Mucosa of rectum (tissue), 2 donors: ENCODE data around the gene PHLPP1.

Experiments used
- H3K27ac ChIP-seq, 2 donors: one replicate each; pipeline ENCODE4 v1.7.0; 2013; ENCODE audit warnings: inconsistent platforms in 2 of 2, low read depth in 2 of 2, low read length in 2 of 2
- H3K27me3 ChIP-seq, 2 donors: one replicate each; pipeline ENCODE4 v1.7.0; 2013; ENCODE audit warnings: low read length in 2 of 2; ENCODE audit not compliant: control insufficient read depth in 2 of 2, insufficient read depth in 2 of 2
- H3K36me3 ChIP-seq, 2 donors: one replicate each; pipeline ENCODE4 v1.7.0; 2013; ENCODE audit warnings: low read length in 2 of 2; ENCODE audit not compliant: control insufficient read depth in 2 of 2, insufficient read depth in 2 of 2
- H3K4me1 ChIP-seq, 2 donors: one replicate each; pipeline ENCODE4 v1.7.0; 2013; ENCODE audit warnings: low read length in 2 of 2, mild to moderate bottlenecking in 1 of 2; ENCODE audit not compliant: control insufficient read depth in 2 of 2, insufficient read depth in 2 of 2
- H3K4me3 ChIP-seq, 2 donors: one replicate each; pipeline ENCODE4 v1.7.0; 2013; ENCODE audit warnings: low read length in 2 of 2
- H3K9ac ChIP-seq, 2 donors: one replicate each; pipeline ENCODE4 v1.7.0; 2013; ENCODE audit warnings: low read length in 2 of 2, low read depth in 1 of 2, mild to moderate bottlenecking in 1 of 2
- H3K9me3 ChIP-seq, 2 donors: one replicate each; pipeline ENCODE4 v1.7.0; 2013; ENCODE audit warnings: low read length in 2 of 2; ENCODE audit not compliant: control insufficient read depth in 2 of 2
- donor health status: healthy.
- donor health status: Normal muscosa, but diverticular disease.

PHLPP1 gene

DNA sequence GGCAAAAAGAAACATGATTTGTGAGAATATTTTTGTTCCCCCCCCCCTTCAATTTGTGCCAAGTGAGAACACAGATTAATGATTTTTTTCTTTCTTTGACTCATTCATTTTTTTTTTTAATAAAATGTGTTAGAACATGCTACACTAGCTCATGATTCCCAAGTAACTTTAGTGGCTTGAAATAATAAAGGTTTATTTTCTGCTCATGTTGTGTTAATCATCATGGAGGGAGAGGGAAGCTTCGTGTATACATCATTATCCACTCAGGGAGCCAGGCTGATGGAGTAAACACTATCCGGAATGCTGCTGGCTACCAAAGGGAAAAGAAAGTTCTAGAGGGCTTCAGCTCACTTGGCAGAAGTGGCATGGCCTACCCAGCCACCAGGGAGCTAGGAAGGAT lies 40.6 kb downstream of the PHLPP1 start:
- Histone ChIP-seq H3K4me1 (peaks cover 11 to 14% of the 10 kb centered on the region in 2 donors), H3K27ac (no peak overlapping the region), H3K9me3 (no peaks in the 10 kb centered on the region)

DNA sequence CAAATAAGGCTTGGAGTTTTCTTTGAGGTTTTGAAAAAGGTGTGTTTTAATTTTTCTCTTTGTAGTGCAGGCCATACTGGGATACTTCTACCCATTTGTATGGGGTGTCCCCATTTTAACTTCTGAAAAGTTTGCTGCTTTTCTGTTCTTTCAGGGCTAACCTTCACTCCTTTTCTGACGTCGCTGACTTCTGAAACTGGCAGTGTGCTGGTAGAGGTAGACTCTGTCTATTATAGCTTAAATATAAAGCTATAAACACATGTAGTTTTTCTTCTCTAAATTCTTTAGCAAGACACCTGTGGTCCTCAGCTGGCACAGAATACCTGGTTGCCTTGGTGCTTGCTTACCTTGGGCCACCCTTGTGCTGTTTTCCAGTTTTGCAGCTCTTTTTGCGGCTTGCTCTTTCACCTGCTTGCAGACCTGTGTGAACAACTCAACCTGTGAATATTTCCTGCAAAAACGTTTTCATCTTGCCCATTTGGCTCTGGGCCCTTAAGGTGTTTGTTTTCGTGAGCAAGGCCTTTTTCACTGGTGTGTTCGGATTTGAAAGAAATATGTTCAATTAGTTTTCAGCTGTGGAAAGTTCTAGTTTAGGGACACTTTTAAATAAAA lies 42.2 kb downstream of the PHLPP1 start:
- H3K36me3 ChIP-seq: no peaks in the 10 kb centered on the region
- peaks cover 4 to 6% of the 10 kb centered on the region in 2 donors for H3K4me1 ChIP-seq
- H3K9me3 ChIP-seq: no peaks in the 10 kb centered on the region
- no peak overlapping the region for H3K4me3 ChIP-seq
- H3K9ac ChIP-seq: no peak overlapping the region
- no peak overlapping the region for H3K27ac ChIP-seq
- H3K27me3 ChIP-seq: no peaks in the 10 kb centered on the region

More for the DNA sequence above, 40.6 kb downstream of the PHLPP1 start:
- no peak overlapping the region for H3K9ac ChIP-seq
- no peak overlapping the region for H3K4me3 ChIP-seq
- no peaks in the 10 kb centered on the region for H3K36me3 ChIP-seq
- no peaks in the 10 kb centered on the region for H3K27me3 ChIP-seq

DNA sequence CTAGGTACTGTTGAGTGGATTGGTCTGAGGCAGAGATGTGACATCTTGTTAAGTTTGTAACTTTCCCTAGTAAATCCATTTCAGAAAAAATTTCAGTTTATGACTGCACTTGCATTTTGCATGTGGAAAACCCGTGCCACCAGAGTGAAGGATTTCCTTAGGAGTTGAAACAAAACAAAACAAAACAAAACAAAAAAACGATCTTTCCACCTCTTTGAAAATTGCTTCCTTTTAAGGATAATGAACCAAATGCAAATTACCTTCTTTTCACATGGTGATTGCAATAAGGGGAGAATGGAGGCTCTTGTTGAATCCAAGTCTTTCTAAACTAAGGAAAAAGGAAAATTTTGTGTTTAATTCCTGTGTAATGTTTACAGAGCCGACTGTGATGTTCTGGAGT lies 43.2 kb downstream of the PHLPP1 start:
- H3K9me3 ChIP-seq: no peaks in the 10 kb centered on the region
- H3K9ac ChIP-seq: no peak overlapping the region
- H3K27me3 ChIP-seq: no peaks in the 10 kb centered on the region
- peaks cover 4 to 6% of the 10 kb centered on the region in 2 donors for H3K4me1 ChIP-seq
- H3K36me3 ChIP-seq: no peaks in the 10 kb centered on the region
- no peak overlapping the region for H3K4me3 ChIP-seq
- no peak overlapping the region for H3K27ac ChIP-seq

DNA sequence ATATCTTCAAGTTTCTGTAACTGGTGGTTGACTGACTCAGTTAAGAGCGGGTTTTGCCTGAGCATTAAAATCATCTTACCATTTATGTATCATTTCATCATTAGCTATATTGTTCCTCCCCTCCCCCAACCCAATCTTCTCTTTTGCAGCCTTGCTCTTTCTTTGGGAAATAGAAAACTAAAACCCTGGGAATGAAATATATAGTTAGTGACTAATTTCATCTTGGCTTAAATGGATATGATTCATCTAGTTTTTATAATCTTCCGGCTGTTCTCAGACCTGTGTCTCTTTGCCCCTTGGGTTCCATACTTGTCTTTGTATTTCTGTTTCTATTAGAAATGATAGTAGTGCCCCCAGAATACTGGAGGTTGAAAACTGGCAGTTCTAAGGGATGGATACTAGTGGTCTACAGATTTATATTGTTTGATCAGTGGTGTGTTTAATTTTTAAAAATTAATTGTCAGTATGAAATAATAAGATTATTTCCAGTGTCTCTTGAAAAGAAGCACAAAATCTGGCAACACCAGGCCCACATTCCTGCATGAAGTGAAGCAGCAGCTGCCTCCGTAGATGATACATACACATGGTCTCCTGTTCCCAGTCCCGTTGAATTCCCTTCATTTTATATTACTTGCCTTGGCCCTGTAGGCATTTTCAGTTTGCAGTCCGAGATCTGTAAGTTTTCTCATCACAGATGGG lies 44.5 kb downstream of the PHLPP1 start:
- Histone ChIP-seq H3K27me3 (no peaks in the 10 kb centered on the region), H3K9me3 (no peaks in the 10 kb centered on the region), H3K4me1 (peaks cover 4% of the 10 kb centered on the region in 2 donors), H3K36me3 (no peaks in the 10 kb centered on the region), H3K4me3 (no peak overlapping the region), H3K9ac (no peak overlapping the region), H3K27ac (no peak overlapping the region)

DNA sequence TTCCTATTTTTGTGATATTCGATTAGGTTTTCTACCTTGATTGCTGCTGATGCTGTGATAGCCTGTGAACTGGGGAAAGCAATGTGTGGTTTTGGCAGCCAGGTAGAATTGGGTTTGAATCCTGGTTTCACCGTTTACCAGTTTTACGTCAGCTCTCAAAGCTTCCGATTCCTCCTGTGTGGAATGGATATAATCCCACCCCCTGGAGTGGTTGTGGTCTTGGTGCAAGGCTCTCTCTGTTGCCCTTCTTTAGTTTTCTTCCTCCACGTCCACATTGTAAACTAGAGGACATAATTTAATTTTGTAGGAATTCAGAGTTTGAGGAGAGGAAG lies 45.0 kb downstream of the PHLPP1 start:
- Histone ChIP-seq H3K4me3 (no peak overlapping the region), H3K9me3 (no peaks in the 10 kb centered on the region), H3K27me3 (no peaks in the 10 kb centered on the region), H3K9ac (no peak overlapping the region), H3K4me1 (peaks cover 4% of the 10 kb centered on the region in 2 donors), H3K36me3 (no peaks in the 10 kb centered on the region), H3K27ac (no peak overlapping the region)

DNA sequence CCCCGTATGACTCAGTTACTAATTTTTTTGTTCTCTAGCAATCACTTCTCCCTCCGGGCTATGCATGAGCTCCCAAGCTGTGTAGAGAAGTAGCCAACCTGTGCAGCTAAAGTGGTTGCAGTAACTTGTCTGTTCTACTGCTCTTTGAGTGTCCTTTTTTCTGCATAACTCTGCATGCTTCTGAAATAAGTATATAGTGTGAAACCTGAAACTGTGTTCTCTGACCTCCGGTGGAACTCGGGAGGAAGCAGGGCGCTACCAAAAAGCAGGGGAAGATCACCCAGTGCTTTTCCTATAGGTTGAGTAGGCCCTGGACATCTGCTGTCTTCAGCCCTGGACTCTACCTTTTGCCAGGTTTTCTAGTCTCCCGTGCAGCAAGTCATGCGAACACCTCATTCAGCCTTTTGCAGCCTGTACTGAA lies 47.8 kb downstream of the PHLPP1 start:
- Histone ChIP-seq H3K36me3 (no peaks in the 10 kb centered on the region), H3K9ac (no peak overlapping the region), H3K4me3 (no peak overlapping the region), H3K27me3 (no peaks in the 10 kb centered on the region), H3K9me3 (no peaks in the 10 kb centered on the region), H3K27ac (no peak overlapping the region), H3K4me1 (peaks cover 0 to under 1% of the 10 kb centered on the region in 2 donors)

DNA sequence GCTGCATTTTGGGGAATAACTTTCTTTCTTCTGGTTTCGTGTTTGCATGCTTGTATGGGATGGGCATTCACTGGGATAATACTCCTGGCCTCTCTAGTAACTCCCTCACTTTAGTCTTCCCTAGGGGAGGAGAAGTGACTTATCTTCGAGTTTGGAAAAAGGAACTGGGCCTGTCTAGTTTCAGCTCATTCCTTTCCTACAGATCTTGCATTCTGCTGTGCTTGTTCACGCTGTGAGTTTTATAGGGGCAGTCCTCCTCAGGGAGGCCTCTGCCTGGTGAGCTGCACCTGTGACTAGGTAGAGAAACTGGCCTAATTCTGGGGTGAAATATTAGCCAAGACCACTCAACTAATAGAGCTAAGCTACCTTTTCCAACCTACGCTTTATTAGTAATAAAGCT lies 50.9 kb downstream of the PHLPP1 start:
- Histone ChIP-seq H3K36me3 (no peaks in the 10 kb centered on the region), H3K9ac (no peak overlapping the region), H3K27ac (no peak overlapping the region), H3K4me1 (peaks cover 4% of the 10 kb centered on the region in 2 donors), H3K27me3 (no peaks in the 10 kb centered on the region), H3K9me3 (no peaks in the 10 kb centered on the region), H3K4me3 (no peak overlapping the region)

DNA sequence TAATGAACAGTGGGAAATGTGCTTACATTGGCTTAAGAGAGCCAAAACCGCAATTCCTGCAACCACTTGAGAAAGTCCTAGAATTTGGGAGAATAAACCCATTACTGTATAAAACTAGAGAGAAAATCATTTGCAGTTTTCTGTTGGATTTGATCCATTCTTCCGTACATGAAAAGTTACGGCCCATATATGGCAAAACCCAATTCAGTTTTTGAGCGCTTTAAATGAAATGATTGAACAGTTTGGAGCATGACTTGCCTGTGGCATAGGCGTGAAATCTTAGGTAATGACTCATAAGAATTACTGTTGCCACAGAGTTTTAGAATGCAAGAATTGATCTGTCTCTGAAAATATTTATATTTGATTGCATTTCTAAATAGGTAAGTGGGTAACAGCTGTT lies 52.0 kb downstream of the PHLPP1 start:
- Histone ChIP-seq H3K9ac (no peak overlapping the region), H3K4me3 (no peak overlapping the region), H3K9me3 (no peaks in the 10 kb centered on the region), H3K36me3 (no peaks in the 10 kb centered on the region), H3K27ac (no peak overlapping the region), H3K27me3 (no peaks in the 10 kb centered on the region), H3K4me1 (peaks cover 4% of the 10 kb centered on the region in 2 donors)

DNA sequence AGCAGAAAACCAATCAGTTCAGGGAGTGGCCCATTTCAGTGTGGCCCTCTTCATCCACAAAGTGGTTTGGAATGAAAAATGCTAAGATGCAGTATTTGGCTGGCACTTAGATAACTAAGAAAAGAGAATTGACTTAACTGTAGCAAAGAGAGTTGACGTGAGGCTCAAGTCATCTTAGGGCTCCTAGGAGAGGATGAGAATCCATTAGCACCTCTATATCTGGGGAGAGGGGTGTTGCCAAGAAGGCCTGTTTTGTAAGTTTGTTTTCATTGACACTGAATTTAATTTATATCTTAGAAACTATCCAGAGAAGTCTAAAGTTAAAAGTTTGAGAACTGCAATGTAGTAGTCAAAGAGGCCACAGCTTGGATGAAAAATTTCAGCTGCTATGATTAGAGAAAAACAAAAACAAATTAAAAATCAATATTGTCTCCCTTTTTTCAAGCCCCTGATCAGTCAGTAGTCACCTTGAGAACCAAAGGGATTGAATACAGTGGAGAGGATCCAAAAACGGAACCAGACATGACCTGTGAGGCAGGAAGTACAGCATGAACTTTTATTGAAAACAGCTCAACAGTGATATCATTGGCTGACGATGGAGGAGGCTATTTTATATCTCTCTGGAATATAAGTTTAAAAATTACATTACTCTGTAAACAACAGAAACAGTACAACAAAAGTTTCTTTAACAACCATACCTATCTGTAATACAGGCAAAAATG lies 52.7 kb downstream of the PHLPP1 start:
- H3K27ac ChIP-seq: no peak overlapping the region
- no peak overlapping the region for H3K4me3 ChIP-seq
- no peaks in the 10 kb centered on the region for H3K9me3 ChIP-seq
- peaks cover 4 to 7% of the 10 kb centered on the region in 2 donors for H3K4me1 ChIP-seq
- no peaks in the 10 kb centered on the region for H3K27me3 ChIP-seq
- no peaks in the 10 kb centered on the region for H3K36me3 ChIP-seq
- no peak overlapping the region for H3K9ac ChIP-seq

DNA sequence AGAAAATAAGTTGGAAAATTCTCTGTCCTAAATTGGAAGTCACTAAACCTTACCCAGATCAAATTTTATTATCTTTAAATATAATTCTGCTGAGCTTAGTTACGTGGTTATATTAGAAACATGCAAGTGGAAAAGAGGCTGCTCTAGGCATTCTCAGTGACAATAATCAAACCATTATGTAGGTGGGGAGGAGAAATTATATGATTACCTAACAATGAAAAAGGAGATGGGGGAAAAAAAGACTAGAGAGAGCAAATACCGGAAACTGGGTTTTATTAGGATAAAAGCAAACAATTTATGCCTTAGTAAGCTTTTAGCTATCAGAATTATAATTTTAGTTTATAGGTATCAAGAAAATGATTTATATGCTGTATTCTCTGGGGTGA lies 53.2 kb downstream of the PHLPP1 start:
- H3K36me3 ChIP-seq: no peaks in the 10 kb centered on the region
- H3K4me1 ChIP-seq: peaks cover 4 to 8% of the 10 kb centered on the region in 2 donors
- H3K9me3 ChIP-seq: no peaks in the 10 kb centered on the region
- H3K9ac ChIP-seq: no peak overlapping the region
- H3K27me3 ChIP-seq: no peaks in the 10 kb centered on the region
- H3K4me3 ChIP-seq: no peak overlapping the region
- H3K27ac ChIP-seq: no peak overlapping the region
